ENCODE results near the gene NCOA6.
A peak's percentile ranks its signal among the peaks of the same experiment; 100 is the strongest.
"Not testable (repeated sequence)": the region's sequence is repeated elsewhere in the genome, so short reads cannot be mapped to it uniquely, and the experiment has no call there.

The NCOA6 gene

DNA sequence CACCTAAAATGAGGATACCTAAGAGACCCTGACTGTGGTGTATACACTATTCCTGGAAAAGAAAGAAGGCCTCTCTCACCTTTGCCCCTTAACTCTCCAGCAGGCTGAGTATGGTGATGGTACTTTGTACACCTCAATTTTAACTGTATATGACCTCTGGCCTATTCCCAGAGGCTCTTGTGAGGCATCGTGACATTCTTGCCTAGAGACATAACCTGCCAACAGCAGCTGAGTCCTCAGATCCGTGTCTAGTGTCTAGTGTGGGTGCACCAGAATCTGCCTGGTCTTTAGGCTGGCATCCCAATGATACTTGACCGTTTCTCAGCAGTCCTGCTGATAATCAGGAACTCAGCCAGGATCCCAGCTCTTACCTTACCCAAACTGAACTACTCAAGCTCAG is 101.3 kb downstream of the NCOA6 start:
- Mint-ChIP-seq H3K27ac (no peak overlapping the region), H3K4me1 (peaks cover 18% of the 10 kb centered on the region)

DNA sequence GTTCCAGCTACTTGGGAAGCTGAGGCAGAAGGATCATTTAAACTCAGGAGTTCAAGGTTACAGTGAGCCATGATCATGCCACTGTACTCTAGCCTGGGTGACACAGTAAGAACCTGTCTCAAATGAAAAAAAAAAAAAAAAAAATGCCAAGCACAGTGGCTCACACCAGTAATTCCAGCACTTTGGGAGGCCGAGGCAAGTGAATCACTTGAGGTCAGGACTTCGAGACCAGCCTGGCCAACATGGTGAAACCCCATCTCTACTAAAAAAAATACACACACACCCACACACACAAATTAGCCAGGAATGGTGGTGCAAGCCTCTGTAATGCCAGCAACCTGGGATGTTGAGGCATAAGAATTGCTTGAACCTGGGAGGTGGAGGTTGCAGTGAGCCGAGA is 102.9 kb downstream of the NCOA6 start:
- peaks cover 18% of the 10 kb centered on the region for H3K4me1 Mint-ChIP-seq
- ATAC-seq, H3K27ac Mint-ChIP-seq, DNase-seq, H3K4me3 Mint-ChIP-seq, H3K9me3 Mint-ChIP-seq, H3K27me3 Mint-ChIP-seq: not testable (repeated sequence)

More for the DNA sequence above, 101.3 kb downstream of the NCOA6 start:
- no peak for ATAC-seq
- H3K4me3 Mint-ChIP-seq = no peak overlapping the region
- no peak for DNase-seq
- H3K27me3 Mint-ChIP-seq = no peaks in the 10 kb centered on the region
- no peaks in the 10 kb centered on the region for H3K9me3 Mint-ChIP-seq

DNA sequence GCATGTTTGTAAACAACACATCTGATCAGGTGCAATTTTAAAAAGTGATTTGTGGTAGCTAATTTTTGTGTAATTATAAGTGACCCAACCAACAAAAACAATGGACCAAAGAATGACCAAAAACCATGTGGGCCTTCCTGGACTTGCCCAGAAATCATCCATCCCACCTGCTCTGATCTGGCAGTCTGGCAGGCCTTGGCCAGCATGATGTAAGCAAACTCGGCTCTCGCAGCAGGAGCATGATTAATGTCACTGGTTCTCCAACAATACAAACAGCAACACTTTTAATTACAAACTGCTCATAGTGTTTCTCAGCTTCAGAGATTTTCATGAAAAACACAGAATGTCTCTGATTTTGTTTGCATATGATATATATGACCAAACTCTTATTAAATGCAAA is 105.2 kb downstream of the NCOA6 start:
- DNase-seq = no peak
- Mint-ChIP-seq H3K27me3 (no peaks in the 10 kb centered on the region), H3K9me3 (no peaks in the 10 kb centered on the region), H3K4me1 (peaks cover 18% of the 10 kb centered on the region), H3K27ac (no peak overlapping the region), H3K4me3 (no peak overlapping the region)
- no peak for ATAC-seq

- not testable (repeated sequence) for H3K9me3 Mint-ChIP-seq, DNase-seq, H3K27me3 Mint-ChIP-seq
- Mint-ChIP-seq H3K4me1 (peaks cover 18% of the 10 kb centered on the region), H3K27ac (peak overlapping the region in 1 of 2 donors; percentile 76), H3K4me3 (peak overlapping the region in 1 of 2 donors; percentile 15)
- ATAC-seq = peak; percentile 91
Observed at GRCh38 chr20:34719242-34720017, 106.0 kb downstream of the NCOA6 start.

DNA sequence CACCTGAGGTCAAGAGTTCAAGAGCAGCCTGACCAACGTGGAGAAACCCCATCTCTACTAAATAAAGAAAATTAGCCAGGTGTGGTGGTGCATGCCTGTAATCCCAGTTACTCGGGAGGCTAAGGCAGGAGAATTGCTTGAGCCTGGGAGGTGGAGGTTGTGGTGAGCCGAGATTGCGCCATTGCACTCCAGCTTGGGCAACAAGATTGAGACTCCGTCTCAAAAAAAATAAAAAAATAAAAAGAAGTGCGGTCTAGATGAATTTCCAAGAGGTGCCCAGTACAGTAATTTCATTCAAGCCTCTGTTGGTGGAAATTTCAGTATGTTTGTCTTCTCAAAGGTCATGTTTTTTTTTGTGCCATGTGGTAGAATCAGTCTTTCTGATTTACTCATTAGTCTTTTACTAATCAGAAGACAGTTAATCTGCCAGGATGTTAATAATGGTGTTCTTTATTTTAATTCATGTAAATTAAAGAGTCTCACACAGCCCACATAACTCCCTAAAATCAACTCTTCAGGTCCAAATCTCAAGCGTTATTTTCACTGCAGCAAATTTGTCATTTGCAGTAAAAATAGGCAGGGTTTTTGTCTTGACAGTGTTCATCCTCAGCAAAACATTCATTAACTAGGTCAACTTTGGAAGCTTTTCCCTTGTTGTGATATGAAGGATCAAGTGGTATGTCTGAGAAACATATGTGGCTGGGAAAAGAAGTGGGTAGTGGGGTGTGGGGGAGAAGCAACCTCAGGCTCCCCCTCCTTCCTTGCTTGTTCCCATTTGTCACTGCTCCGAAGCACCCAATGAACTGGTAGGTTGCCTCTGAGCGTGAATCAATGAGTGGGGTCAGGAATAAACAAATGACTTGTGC is 108.0 kb downstream of the NCOA6 start:
- Mint-ChIP-seq H3K4me1 (peaks cover 26% of the 10 kb centered on the region), H3K9me3 (no peaks in the 10 kb centered on the region), H3K4me3 (no peak overlapping the region), H3K27me3 (no peaks in the 10 kb centered on the region), H3K27ac (no peak overlapping the region)
- no peak for DNase-seq
- no peak for ATAC-seq

DNA sequence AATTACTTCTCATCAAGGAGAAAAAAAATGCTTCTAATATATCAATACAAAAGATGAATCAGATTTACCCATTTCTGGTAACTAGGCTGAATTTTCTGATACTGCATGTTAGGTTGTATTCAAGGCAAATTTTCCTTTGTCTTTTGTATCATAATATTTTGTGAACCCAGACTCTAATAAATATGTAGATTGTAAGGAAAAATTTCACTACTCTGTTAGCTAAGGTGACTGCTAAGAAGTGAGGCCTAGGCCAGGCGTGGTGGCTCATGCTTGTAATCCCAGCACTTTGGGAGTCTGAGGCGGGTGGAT is 108.6 kb downstream of the NCOA6 start:
- no peak overlapping the region for H3K4me3 Mint-ChIP-seq
- peaks cover 26% of the 10 kb centered on the region for H3K4me1 Mint-ChIP-seq
- no peak overlapping the region for H3K27ac Mint-ChIP-seq
- ATAC-seq (no peak), DNase-seq (no peak)
- H3K9me3 Mint-ChIP-seq = no peaks in the 10 kb centered on the region
- H3K27me3 Mint-ChIP-seq = no peaks in the 10 kb centered on the region

GRCh38 chr20:34715384-34715783 is 110.1 kb downstream of the NCOA6 start:
- no peaks in the 10 kb centered on the region for H3K9me3 Mint-ChIP-seq
- no peak overlapping the region for H3K4me3 Mint-ChIP-seq
- H3K27ac Mint-ChIP-seq = no peak overlapping the region
- peaks cover 5% of the 10 kb centered on the region for H3K27me3 Mint-ChIP-seq
- peaks cover 23% of the 10 kb centered on the region for H3K4me1 Mint-ChIP-seq
- no peak for DNase-seq
- ATAC-seq = no peak

DNA sequence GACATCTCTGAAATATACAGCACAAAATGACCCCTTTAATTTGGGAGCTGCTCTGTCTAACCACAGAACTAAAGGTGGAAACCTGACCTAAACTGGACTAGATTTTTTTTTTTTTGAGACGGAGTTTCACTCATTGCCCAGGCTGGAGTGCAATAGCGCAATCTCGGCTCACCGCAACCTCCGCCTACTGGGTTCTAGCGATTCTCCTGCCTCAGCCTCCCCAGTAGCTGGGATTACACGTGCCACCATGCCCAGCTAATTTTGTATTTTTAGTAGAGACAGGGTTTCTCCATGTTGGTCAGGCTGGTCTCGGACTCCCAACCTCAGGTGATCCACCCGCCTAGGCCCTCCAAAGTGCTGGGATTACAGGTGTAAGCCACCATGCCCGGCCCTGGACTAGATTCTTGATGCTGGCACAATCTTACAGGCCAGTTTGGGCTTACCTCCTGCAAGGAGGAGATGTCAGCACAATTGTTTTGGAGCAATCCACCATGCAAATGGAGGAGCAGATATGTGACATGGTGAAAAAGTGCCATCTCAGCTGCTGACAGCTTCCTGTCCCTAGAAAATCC is 111.4 kb downstream of the NCOA6 start:
- not testable (repeated sequence) for H3K27me3 Mint-ChIP-seq, ATAC-seq, H3K4me3 Mint-ChIP-seq, H3K27ac Mint-ChIP-seq, H3K9me3 Mint-ChIP-seq, DNase-seq
- H3K4me1 Mint-ChIP-seq = peaks cover 18% of the 10 kb centered on the region

DNA sequence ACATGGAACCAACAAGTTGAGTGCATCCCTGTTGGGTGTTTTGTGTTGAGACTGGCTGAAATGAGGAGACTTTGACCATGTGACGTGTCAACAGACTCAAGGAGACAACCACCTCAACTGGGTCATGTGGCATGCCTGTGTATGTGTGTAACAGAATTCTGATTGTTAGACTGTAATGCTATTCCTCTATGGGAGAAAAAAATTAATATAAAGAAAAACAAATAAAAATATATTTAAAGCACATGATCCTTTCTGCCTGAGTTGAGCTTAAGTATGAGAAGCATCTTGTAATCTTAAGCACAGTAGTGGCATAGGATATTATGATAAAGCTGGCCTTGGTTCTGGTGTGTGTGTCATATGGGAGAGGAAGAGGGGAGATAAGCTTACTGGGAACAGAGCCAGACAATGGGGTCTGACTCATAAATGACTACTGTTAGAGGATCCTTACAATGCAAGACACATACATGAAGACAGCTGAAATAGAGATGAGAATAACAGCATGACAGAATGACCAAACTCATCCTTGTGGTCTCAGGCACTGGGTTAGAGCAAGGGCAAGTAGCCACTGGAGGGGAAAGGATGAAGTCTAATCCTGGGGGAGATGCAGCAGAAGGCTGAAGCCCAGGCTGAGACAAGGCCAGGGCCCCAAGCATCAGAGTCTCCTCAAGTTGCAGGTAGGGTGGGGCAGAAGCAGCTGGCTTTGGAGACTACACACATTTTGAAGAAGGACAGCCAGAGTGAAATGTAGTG is 112.1 kb downstream of the NCOA6 start:
- H3K4me3 Mint-ChIP-seq = no peak overlapping the region
- no peak for DNase-seq
- ATAC-seq = no peak
- peaks cover 8% of the 10 kb centered on the region for H3K27me3 Mint-ChIP-seq
- peak overlapping the region in 1 of 2 donors; percentile 35 for H3K27ac Mint-ChIP-seq
- H3K9me3 Mint-ChIP-seq = no peaks in the 10 kb centered on the region
- H3K4me1 Mint-ChIP-seq = peaks cover 23% of the 10 kb centered on the region

- Mint-ChIP-seq H3K27me3 (peaks cover 8% of the 10 kb centered on the region), H3K27ac (no peak overlapping the region), H3K4me3 (no peak overlapping the region), H3K4me1 (peaks cover 26% of the 10 kb centered on the region), H3K9me3 (no peaks in the 10 kb centered on the region)
- ATAC-seq (no peak), DNase-seq (no peak)
Observed at GRCh38 chr20:34712525-34713192, 112.8 kb downstream of the NCOA6 start.

DNA sequence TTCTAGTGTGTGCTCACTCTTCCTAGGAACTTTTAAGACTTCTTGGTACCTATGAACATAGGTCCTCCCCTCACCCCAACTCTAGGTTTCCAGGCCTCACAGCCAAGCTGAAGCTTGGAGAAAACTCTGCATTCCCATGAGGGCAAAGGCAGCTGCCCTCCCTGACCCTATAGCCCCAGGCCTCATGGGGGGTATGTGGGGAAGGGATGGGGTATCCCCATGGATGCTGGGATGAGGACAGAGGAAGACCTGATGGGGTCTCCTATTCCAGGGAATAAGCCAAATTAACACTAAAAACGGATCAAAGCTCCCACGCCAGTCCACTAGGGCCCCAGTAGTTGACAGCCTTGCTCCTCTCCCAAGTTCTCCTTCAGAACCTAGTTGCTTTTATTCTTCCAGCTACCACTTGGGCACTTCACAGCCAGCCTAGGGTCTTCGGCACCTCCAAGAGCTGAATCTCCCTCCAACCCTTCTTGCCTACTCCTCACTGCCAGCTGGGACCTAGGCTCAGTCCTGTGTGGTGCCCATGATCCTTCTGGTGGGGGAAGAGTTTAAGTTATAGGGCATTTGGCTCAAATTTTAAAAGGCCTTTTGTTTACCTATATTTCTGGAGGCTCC is 113.5 kb downstream of the NCOA6 start:
- Mint-ChIP-seq H3K4me3 (no peak overlapping the region), H3K27ac (peak overlapping the region in 1 of 2 donors; percentile 23), H3K4me1 (peaks cover 26% of the 10 kb centered on the region), H3K27me3 (peaks cover 8% of the 10 kb centered on the region), H3K9me3 (no peaks in the 10 kb centered on the region)
- DNase-seq (no peak), ATAC-seq (no peak)

DNA sequence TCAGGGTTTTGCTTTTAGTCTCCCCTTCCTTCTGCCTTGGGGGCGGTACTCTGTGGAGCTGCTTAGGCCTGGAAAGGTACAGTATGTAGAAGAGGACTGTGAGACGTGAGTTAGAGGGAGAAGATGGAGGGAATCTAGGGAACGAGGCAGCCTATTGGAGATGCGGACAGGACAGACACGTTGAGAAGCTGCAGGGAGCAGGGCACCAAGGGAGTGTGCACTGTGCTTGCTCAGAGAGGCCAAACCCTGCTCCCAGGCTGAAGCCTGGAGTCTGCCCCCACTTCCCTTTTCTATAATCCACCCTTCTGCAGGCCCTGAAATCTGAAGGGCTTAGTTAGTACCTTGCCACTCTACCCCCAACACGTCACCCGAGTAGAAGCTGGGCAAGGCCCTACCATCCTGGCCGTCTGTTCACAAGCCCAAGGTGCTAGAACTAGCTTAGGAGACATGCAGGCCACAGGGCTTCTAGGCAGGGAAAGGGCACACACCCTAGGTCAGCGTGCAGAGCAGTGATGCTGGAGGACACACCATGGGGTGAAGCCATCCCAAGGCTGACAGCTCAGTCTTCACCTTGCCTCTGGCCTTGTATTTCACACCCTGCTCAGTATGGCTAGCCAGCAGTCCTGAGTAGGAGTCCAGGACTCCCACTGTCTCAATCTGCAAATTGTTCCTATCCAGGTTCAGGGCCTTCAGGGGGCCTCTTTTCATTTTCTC is 114.4 kb downstream of the NCOA6 start:
- H3K4me3 Mint-ChIP-seq = peak overlapping the region; percentile 79 to 87
- H3K27ac Mint-ChIP-seq = peak overlapping the region in 1 of 2 donors; percentile 30
- no peak for DNase-seq
- no peak for ATAC-seq
- H3K4me1 Mint-ChIP-seq = peaks cover 26% of the 10 kb centered on the region
- peaks cover 8% of the 10 kb centered on the region for H3K27me3 Mint-ChIP-seq
- no peaks in the 10 kb centered on the region for H3K9me3 Mint-ChIP-seq

DNA sequence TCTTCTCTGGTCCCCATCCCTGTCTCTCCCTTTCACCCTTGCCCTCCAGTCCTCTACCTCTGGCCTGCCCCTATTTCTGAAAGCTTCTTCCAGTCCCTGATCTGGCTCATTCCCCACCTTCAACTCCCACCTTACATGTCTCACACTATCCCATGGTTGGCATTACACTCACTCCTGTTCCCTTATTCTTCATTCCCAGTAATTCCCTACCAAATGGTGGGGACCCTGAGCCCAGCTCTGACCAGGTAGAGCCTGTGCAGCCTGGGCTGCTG is 114.9 kb downstream of the NCOA6 start:
- Mint-ChIP-seq H3K4me1 (peaks cover 26% of the 10 kb centered on the region), H3K9me3 (no peaks in the 10 kb centered on the region), H3K27ac (peak overlapping the region in 1 of 2 donors; percentile 63), H3K27me3 (peaks cover 8% of the 10 kb centered on the region), H3K4me3 (peak overlapping the region; percentile 79 to 87)
- ATAC-seq (no peak), DNase-seq (no peak)

DNA sequence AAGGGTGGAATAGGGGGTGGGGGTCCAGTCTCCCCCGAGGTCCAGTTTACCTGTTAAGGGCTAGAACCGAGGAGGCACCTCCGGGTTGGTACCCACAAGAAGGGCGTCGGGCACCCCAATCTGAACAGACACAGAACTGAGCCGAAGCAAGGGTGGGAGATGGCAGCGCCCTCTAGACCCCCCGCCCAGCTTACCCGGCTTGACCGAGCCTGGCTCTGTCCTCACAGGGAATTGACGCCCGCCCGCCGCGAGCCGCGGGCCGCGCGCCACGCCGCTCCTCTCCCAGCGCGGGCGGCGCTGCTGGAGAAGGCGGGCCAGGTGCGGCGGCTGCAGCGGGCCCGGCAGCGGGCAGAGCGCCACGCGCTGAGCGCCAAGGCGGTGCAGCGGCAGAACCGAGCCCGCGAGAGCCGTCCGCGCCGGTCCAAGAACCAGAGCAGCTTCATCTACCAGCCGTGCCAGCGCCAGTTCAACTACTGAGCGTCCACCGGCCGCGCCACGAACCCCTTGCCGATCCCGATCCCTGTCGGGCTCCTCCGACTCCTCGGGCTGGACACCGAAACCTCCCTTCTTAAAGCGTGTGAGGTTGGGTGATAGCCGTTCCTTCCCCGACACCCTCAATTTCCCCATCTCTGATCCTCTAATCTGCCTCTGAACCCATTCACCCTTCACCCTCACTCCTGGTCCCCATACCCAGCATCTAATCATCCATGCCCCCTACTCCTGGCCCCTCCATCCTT is 115.5 kb downstream of the NCOA6 start:
- DNase-seq = no peak
- H3K9me3 Mint-ChIP-seq = no peaks in the 10 kb centered on the region
- peak overlapping the region; percentile 93 to 94 for H3K4me3 Mint-ChIP-seq
- H3K27ac Mint-ChIP-seq = peak overlapping the region; percentile 89 to 90
- peak; percentile 41 for ATAC-seq
- H3K27me3 Mint-ChIP-seq = peaks cover 8% of the 10 kb centered on the region
- peaks cover 26% of the 10 kb centered on the region for H3K4me1 Mint-ChIP-seq

All from stimulated activated naive CD8-positive, alpha-beta T cell treated with anti-CD3 and anti-CD28 coated beads, Interleukin-15, amount 100 ng/mL, for 72 hours (primary cell).